ENCODE data around the gene TNNT2.

- TF ChIP-seq CTCF (conservative IDR thresholded peaks at IDR 0.05 in 1 of 2, IDR thresholded peaks at IDR 0.05 in 1 of 2; ENCODE audit: low read depth in 1 of 2, low read length in 2 of 2) = no peak
- no peak for TF ChIP-seq EZH2 (IDR thresholded peaks at IDR 0.05; ENCODE audit: low read length, missing control alignments)
Observed at GRCh38 chr1:201374364-201374763, 3.1 kb downstream of the TNNT2 start.

All from fibroblast of lung (primary cell).